ENCODE measurements around the gene MRRF. TPM values are rescaled to one million over a fixed set of nuclear protein-coding genes. Genes with fewer than 3 reads are reported as not detected.

Gene MRRF, protein sequence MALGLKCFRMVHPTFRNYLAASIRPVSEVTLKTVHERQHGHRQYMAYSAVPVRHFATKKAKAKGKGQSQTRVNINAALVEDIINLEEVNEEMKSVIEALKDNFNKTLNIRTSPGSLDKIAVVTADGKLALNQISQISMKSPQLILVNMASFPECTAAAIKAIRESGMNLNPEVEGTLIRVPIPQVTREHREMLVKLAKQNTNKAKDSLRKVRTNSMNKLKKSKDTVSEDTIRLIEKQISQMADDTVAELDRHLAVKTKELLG
- 10 to 100 TPM; 36.6 to 47.0 (median 44.4) TPM for polyA plus RNA-seq (ENCODE audit: insufficient read length in 4 of 4)

DNA sequence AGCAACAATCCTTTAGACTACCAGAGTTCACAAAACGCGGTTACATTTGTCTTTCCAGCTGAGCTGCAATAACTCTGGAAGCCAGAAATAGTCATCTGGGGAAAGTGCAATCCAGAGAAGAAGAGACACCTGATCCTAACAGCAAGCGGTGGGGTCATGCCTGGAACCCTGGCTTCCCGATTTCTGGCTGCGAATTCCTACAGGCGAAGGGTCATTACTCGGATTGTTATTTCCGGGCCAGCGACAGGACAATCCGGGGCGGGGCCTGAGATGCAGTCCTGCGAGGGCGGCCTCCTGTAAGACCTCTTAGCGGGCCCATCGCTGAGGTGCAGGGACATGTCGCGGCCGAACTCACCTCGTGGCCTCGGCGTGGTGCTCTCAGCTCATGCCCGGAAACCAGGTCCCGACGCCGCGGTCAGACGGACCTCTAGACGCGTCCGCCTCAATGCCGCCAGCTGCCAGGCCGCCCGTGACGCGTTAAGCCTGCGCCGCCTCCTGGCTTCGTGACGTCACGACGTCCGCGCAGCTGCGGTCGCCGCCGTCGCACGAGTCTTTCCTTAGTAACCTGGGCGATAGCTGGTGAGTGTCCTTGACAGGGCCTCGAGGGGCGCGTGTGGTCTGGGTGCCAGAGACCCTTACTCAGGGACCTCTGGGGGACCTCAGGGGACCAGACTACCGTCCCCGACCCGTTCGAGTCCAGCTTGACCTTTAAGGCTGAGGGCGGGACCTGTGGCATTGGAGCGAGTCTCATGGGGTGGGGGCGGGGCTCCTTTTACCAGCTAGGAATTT is at the start of gene MRRF, which contains the start of gene RBM18:
TSS of gene MRRF (plus strand) at position 523 of the 789 bp plus-strand sequence. CDS start 6,010 bp downstream, outside the sequence.
TSS of gene RBM18 (minus strand) at position 481 of the 789 bp plus-strand sequence. CDS start 3,348 bp downstream, outside the sequence.
- peak; percentile 75 to 87 (median 82) for DNase-seq (ENCODE audit: low read depth in 4 of 4, low spot score in 2 of 4)

DNA sequence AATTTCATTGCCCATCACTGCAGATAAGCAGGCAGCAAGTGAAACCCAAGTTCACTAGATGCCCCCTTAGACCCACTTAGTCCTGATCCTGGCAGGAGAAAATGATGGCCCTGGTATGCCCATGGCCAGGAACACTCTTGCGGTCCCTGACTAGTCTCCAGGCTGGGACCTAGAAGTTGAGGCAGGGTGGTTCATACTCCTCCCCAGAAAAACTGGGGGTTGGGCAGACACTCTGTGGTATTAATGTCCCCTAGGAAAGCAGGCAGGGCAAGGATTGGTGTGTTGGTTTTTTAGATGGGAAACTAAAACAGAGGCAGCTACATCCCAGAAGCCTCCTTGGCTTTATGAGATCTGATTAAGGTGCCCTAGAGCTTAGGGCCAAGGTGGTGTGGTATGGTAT is 49.0 kb upstream of the MRRF start:
- no peak for DNase-seq (ENCODE audit: low read depth in 4 of 4, low spot score in 2 of 4)

DNA sequence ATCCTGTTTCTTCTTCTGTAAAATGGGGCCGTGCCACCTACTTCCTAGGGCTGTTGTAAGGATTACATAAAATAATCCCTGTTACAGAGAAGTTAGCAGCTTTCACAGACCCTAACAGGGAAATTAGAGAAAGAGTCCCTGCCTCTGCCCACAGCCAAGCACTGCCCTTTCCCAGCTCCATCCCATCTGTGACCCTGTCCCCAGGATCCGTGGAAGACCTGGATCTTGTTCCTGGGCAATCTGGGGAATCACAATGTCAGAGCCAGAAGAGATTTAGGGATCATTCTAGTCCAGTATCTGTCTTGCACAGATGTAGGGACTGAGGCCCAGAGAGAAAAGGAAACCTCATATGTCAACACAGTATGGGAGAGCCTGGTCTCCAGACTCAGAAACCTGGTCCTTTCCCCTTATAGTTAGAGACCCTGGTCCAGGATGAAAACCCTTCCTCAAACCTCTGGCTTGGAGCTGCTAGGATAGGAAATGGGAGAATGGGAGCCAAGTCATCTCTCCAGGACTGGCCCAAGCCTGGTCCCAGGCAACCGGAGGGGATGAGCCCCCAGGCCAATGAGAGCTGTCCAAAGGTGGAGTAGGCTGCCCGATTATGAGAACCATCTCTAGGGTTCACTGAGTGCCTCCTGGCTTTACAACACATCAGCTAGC is 48.4 kb upstream of the MRRF start:
- no peak for DNase-seq (ENCODE audit: low read depth in 4 of 4, low spot score in 2 of 4)

DNA sequence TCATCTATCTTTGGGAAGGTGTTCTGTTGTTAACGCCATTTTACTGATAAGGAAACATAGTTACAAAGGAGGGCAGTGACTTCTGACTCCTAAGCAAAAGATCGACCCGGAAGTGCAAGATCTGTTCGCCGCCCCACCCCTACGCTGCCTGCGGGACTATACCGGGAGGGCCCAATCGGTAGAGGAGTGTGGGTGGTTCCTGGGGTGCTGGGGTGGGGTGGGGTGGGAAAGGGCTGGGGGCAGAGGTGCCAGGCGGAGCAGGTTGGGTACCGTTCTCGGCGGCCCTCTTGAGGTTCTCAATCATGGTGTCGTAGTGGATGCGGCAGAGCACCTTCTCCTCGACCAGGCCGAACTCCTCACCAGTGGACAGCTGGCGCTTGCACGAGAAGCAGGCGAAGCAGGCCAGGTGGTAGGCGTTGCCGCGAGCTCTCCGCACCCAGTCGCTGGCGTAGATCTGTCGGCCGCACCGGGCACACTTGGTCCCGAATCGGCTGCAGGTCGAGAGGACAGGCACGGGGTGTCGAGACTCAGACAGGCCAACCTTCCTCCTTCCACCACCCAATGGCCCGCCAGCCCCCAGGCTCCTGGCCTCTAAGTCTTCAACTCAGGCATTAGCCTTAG is 47.8 kb upstream of the MRRF start:
- DNase-seq (ENCODE audit: low read depth in 4 of 4, low spot score in 2 of 4): no peak

DNA sequence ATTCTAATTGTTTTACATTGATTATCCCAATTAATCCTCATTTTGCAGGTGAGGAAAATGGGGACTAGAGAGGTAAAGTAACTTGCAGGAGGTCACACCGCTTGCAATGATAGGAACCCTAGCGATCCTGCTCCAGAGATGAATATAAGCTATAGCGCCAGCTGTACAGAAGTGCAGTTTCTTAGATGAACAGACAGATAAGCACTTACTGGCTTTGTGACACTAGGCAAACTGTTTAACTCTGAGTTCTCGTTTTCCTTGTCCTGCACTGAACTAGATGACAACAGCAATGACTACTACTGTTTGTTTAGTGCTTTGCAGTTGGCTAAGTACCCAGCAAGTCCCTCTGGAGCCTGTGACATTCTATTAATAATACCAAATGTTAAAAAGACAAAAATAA is 47.0 kb upstream of the MRRF start:
- no peak for DNase-seq (ENCODE audit: low read depth in 4 of 4, low spot score in 2 of 4)

DNA sequence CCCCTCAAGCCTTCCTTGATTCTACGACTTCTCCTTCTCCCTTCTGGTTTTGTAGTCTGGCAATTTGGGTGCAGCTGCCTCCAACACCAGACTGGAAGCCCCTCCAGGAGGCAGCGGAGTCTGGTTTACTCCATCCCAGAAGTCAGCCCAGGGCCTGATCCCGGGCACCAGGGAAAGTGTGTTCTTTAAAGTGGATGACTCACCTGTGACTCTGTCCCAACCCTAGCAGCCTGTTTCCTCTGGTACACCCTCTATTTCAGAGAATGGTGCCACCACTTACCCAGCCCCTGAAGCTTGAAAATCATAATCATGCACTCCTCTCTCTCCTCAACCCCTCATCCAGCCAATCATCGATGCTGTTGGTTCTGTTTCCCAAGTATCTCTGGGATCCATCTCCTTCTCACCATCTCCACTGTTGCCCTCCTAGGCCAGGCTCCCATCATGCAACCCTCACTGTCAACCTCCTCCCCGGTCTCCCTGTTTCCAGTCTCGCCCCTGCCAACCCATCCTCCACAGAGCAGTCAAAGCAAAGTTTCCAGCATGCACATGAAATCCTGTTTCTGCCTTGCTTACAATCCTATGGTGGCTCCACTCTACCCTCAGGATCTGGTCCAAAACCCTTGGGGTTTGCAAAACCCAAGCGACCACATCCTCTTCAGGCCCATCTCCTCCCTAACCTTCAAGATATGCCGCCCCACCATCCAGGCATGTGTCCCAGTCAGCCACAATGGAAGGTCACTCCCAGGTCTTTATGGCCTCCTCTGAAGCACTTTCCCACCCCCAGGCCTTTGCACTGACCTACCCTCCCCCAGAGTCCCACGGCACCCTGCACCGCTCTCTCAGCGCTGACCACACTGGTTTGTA is 46.4 kb upstream of the MRRF start:
- no peak for DNase-seq (ENCODE audit: low read depth in 4 of 4, low spot score in 2 of 4)

DNA sequence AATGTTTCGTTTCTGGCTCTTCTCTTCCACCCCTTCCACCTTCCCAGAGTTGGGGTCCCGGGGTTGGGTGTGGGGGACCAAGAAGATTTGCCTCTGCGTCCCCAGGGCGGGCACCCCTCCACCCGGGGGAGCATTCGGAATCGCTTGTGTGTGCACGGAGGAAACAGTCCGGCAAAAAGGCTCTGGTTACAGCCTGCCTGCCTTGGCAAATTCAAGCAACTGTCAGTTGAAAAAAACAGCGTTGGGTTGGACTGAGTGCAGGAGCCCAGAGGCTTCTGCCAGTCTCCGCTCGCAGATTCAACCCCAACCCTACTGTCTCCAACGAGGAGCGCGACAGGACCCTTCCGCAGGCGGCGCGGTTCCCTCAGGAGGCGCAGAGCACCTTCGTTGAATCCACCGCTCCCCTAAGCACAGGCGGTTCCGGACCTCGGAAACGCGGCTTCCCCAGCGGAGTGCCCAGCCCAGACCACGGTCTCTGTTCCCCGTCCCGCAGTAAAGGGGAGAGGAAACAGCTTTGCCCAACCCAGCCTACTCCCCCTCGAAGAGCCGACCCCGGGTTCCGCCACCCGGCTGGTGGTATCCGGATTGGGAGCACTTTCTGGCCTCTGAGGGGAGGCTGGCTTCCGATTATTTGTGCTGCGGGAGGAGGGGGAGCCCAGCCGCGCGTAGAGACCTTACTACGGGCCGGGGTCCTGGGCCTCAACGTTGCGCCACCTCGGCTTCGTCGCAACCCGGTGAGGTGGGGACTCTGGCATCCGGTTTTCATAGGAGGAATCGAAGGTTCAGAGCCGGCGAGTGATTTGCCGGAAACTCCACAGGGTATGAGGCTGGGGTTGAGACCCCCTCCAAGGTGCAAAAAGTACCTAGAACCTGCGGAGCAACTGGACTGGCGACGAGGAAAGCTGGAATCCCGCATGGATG is 45.5 kb upstream of the MRRF start:
- no peak for DNase-seq (ENCODE audit: low read depth in 4 of 4, low spot score in 2 of 4)

DNA sequence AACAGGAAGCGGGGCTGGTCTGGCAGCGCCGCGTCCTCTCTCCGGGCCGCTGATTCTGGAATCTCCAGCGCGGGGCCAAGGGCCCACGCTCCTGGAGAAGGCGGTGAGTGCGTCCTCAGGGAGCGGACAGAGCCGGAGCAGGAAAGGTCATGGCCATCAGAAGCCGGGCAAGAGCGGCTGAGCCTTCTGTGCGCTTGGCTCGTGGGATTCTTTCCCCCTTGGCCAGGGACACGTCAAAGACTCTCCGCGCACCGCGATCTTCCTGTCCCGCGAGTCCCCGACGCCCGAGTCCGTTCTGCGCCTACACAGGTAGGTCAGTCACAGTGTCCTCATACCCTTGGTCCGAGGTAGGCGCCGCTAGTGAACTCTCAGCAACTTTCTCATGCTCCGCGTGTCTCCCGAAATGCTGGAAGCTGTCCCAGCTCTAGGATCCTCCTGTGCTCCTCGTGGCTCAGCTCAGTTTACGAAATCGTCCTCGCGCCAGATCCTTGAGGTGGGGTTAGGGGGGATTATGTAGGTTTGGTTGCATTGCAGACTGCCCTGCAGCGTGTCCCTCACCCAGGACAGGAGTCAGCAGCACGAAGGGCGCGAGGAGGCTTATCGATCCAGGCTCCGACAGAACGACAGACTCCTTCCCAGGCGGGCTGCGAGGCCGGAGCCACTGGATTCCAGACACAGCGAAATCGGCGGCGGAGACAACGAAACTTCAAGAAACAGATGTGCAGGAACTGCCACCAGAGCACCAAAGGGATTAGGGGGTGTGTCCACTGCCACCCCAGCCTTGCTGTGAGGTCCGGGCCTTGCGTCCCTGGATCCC is 44.6 kb upstream of the MRRF start:
- DNase-seq (ENCODE audit: low read depth in 4 of 4, low spot score in 2 of 4): no peak

DNA sequence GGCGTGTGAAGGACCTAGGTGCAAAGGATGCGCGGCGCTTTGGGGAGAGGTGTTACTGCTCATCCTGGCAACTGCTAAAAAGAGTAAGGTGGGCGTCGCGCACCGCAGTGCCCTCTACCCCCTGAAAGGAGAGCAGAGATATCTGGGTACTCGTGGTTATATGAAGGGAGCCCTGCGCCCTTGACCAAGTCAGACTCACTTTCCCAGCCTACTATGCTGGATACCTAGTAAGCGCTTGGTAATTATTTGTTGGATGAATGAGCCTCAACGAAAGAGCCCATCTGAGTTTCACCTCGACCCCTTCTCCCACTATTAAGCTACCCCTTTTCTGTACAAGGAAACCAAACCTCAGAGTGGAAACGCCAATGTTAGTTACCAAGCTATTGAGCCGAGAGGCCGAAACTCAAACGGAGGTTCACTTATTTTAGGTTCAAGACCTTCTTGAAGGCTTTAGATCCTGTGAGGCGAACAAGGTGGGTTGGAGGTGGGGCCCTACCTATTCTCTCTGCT is 44.0 kb upstream of the MRRF start:
- no peak for DNase-seq (ENCODE audit: low read depth in 4 of 4, low spot score in 2 of 4)

DNA sequence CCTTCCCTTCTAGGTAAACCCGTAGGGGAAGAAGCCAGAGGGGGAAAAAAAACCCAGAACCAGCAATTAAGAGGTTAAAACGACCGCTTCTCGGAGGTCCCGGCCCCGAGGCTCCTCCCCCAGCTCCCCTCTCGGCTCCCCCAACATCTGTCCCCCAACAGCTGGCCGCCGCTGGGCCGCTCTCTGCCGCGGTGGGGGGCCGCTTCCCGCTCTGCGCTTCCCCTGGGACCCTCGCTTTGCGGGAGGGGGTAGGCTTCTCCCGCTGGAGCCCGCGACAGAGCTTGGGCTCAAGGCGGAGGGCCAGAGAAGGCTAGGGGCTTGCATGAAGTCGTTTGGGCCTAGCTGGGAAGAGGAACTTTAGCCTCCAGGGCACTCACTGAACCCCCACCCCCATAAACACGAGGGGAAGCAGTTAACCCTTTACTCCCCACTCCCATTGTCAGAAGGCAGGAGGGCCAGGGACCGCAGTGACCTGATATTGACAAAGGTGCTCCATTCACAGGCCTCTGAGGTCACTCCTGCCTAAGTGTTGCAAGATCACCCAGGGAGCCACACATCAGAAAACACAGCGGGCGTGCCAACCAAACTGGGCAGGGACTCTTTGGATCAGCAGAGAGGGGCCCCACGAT is 43.4 kb upstream of the MRRF start:
- DNase-seq (ENCODE audit: low read depth in 4 of 4, low spot score in 2 of 4): no peak

DNA sequence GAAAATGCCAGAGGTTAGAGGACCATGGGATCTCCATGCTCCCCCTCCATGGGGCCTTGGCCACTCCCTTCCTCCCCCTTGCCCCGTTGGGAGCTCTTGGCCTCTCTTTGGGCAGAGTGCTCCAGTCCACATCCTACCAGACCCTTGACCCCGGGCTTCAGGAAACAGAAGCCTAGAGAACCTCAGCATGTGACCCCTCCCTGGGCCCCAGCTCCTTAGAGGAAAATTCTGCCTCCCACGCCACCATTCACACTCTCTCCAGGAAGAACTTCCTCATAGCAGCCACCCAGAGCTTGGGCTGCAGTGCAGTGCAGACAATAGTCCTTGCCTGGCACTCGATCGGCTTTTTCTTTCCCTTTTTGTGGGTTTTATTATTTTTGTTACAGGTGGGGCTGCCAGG is 41.9 kb upstream of the MRRF start:
- DNase-seq (ENCODE audit: low read depth in 4 of 4, low spot score in 2 of 4): no peak

DNA sequence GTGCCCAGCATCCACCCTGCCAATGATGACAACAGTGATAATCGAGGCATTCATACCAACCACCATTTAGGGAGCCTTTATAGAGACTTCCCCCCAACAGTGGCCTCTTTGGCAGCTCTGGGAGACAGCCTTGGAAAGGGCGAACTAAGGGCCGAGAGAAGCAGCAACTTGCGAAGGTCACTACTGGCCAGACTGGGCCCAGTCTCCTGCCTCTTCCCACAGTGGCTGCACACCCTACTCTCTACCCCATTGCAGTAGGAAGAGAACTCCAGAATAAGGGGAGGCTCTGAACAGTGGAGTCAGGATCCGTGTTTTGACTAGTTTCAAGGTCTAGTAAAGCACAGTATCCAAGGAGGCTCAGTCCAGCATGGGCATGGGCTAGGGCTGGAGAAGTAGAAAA is 41.2 kb upstream of the MRRF start:
- DNase-seq (ENCODE audit: low read depth in 4 of 4, low spot score in 2 of 4): no peak

DNA sequence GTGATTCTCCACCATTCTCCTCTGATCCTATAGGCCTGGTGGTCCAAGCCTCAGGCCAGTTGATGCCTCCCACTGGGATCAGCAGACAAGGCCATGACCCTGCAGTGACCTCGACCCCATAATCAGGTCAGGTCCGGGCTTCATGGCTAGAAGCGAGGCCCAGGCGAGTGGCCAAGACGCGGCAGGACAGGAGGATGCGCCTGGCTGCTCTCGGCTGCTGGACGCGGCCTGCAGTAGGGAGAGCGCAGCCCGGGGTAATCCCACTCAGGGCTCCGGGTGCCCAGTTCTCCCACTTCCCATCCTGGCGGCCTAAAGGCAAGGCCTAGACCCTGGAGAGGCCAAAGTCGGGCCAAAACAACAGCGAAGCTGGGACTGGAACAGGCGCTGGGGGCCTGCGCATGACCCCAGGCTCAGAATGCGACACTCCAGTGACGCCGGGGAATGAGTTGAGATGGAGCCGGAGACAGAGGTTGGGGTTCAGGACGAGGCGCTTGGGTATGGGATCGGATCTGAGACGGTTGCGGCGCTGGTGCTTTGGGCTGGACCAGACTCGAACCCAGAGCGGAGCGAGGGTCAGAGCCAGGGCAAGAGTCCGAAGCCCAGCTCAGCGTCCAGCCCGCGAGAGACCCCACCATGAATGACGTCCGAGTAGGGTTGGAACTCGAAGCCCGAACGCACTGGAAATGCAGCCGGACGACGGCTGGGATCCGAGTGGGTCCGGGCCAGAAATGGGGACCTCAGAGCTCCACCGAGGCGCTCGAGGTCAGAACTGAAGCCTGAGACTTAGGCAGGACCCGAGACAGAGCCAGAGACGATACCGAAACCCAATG is 39.2 kb upstream of the MRRF start:
- DNase-seq (ENCODE audit: low read depth in 4 of 4, low spot score in 2 of 4): no peak

DNA sequence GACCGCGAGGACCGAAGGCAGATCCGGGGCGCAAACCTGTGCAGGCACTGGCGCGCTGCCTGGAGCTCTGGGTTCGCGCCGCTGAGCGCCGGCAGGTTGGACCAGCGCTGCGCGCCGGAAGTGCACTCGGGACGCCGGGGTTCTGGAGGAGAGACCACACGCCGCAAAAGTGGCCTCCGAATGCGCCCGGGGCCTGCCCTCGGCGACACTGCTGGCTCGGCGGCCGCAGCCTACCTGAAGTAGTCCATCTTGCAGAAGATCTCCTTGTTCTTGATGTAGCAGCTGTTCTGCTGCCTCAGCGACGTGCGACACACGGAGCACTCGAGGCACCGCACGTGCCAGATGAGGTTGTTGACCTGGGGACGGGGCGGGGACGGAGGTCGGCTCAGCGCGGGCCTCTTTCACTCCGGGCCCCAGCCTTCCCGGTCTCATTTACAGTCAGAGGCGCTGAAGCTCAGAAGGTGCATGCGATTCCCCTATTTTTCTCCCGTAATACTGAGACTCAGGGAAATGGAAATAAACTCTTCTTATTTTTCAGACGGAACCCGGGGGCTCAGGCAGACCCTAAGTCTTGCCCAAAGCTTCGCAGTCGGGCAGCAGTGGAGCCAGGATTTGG is 38.4 kb upstream of the MRRF start:
- no peak for DNase-seq (ENCODE audit: low read depth in 4 of 4, low spot score in 2 of 4)

DNA sequence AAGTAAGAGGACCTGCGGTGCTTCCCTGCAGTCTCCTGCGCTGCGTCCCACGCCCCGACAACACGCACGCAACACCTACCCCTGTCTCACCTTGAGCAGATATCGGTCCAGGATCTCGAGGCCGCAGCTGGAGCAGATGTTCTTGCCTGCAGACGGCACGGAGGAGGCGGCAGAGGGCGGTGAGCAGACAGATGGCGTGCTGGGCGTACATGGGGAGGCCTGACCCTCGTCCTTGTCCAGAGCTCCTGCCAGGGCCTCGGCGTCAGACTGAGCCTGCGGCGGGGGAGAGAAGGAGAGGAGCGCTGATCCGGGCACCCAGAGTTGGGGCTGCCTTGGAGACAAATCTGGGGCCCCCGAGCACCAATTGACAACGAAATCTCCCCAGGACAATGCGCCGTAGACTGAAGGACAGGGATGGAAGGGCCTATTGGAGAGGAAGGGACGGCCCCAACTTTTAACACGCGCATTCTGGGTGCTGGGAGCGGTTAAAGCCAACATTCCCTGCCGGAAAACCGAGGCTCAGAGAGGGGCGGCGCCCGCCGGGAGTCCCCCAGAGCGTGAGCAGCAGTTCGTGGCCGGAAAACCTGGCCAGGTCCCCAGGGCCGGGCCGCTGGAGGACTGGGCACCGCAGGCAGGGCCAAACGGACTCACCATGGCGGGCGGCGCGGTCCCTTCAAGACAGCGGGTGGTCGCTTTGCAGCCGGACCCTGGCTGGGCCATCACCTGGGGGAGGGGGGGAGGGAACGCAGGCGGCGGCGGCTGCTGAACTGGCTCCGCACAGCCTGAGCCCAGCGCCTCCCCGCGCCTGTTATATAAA is 37.7 kb upstream of the MRRF start:
- no peak for DNase-seq (ENCODE audit: low read depth in 4 of 4, low spot score in 2 of 4)
